CD4-positive, alpha-beta T cell treated with Interleukin-12 subunit alpha and Interleukin-12 subunit beta, for 1 hour (primary cell): ENCODE measurements around the gene IPO4.
A peak's percentile ranks its signal among the peaks of the same experiment; 100 is the strongest.

Experiments
- DNase-seq: peaks from one replicate; pipeline ENCODE4 v3.0.0-alpha.2; 2020

Gene IPO4

GRCh38 chr14:24146978-24147760 lies 41.4 kb downstream of the IPO4 start, which contains the start of gene RNF31:
RNF31 (plus strand) TSS chr14:24147498; CDS start chr14:24147699, 201 bp downstream.
- peak; percentile 97 for DNase-seq

DNA sequence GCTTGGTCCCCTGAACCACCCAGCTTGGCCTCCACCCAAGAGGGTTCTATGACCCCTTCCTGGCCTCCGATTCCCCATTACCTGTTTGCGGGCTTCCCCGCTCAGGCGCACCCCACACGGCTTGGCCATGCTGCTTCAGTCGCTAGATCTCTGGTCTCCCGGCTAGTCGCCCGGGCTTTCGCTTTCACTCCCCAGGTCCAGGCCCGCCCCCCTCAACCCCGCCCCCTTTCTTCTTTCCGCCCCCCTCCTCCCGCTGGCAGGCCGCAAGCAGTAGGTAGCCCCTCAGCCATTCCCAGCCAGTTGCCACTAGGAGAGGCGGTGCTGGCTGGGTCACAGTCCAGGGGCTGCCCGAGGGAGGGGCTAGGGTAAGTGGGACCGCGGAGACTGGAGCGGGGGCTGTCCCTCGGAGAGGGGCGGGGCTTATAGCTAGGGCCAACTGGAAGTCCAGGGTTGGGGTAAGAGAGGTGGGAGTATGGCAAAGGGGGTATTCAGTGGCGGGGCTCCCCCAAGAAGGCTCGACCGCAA lies 42.1 kb downstream of the IPO4 start, which contains the start of gene PSME2:
Gene PSME2, minus strand, starts transcription at position 158 of the 525 bp plus-strand sequence. Its CDS starts 29 bp downstream, at position 129.
- peak; percentile 89 for DNase-seq

GRCh38 chr14:24145690-24146452 lies 42.7 kb downstream of the IPO4 start:
- DNase-seq, result no peak

DNA sequence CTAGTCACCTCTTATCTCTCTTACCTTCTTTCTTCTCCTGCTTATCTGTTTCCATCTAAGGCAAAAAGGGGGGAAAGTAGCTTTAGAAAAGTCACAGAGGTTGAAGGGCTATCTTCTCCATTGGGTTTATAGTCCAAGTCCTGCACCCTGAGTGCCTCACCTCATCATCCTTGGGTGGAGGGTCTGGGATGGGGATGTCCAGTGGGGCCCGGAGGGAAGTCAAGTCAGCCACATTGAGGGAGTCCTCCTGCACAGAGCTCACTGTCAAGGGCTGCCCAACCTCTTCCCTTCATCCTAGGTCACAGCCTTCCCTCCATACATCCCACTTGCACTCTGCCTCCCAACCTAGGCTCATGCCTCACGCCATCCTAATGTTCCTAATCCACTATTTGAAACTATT lies 43.4 kb downstream of the IPO4 start:
- DNase-seq, result no peak

- DNase-seq, result no peak
These were observed 44.2 kb downstream of the IPO4 start for GRCh38 chr14:24144451-24144850.

DNA sequence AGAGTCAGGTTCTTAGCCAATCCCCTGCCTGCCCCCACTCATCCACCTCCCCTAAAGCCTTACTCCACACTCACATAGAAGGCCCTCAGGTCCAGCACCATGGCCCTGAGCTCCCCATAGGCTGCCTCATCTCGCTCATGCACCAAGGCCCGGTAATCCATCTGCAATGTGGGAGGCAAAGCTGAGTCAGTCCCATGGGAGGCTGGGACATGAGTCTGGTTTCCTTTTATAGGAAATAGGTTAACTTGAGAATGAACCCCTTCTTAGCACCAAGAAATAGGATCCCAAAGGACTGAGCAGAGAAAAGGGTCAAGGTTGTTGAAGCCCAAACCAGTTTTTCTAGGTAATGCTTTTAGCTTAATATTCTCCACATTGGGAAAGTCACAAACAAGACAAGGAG lies 45.1 kb downstream of the IPO4 start:
- DNase-seq, result no peak

DNA sequence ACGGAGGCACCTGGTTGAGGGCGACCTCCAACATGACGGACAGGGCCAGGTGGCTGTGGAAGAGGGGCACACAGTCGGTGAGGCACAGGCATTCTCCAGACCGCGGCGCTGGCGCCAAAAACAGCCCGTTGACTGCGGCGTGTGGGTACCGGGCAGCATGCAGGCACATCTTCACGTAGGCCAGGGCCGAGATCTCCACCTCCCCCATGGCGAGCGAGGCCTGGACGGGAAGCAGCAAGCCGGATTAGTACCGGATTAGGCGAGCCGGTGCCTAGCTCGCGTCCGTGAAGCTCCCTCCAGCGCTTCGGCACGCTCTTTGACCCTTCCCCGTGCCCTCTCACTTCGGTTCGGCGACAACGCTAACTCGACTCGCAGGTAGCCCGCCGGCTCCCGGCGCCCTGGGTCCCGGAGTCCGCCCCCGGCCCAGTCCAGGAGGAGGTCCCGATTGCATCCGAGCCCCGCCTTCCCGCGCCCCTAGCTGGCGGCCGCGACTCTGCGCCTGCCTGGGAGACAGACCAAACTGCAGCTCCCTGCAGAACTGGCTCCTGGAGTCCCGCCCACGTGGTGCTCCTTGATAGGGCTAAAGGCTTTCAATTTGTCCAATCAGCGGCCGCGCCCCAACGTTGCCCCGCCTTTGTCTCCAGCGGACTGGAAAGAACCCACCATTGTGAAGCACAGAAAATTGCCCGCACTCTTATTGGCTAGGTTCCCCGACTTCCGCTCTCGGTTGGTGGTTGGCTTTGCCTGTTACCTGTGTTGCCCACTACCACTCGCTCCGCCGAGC lies 47.3 kb downstream of the IPO4 start, which contains the start of gene EMC9:
Gene EMC9, minus strand, starts transcription at position 495 of the 784 bp plus-strand sequence. Its CDS starts 287 bp downstream, at position 208.
- DNase-seq, result peak; percentile 99

GRCh38 chr14:24139272-24139934 lies 49.2 kb downstream of the IPO4 start:
- peak; percentile 31 for DNase-seq

GRCh38 chr14:24138396-24139271 lies 50.0 kb downstream of the IPO4 start:
- no peak for DNase-seq

GRCh38 chr14:24137529-24138395 lies 50.9 kb downstream of the IPO4 start:
- no peak for DNase-seq

DNA sequence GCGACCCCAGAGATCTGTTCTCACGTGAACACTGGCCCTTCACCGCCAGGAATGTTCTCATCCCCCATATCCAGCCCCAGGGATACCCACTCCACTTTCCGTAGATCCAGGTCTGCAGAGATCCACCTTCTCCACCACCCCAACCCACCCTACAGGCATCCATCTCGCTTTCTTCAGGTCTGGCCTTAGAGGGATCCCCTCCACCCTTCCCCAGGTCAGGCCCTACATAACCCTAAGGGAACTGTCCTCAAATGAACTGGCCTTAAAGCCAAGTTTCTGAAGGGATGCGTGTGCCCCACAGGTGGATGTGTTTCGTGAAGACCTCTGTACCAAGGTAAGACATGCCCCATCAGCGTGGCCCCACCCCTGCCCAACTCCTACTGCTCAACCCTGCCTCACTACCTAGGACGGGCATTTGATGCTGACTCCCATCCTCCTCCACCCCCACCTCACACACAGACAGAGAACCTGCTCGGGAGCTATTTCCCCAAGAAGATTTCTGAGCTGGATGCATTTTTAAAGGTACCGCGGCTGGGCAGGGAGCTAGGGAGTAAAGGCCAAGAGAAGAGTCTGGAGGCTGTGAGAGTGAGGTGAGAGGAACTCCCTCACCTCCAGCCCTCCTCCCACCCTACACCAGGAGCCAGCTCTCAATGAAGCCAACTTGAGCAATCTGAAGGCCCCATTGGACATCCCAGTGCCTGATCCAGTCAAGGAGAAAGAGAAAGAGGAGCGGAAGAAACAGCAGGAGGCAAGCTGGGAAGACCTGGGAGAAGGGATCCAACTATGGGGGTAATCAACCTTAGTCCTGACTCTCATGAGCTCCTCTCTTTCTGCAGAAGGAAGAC lies 51.7 kb downstream of the IPO4 start:
- DNase-seq, result no peak

DNA sequence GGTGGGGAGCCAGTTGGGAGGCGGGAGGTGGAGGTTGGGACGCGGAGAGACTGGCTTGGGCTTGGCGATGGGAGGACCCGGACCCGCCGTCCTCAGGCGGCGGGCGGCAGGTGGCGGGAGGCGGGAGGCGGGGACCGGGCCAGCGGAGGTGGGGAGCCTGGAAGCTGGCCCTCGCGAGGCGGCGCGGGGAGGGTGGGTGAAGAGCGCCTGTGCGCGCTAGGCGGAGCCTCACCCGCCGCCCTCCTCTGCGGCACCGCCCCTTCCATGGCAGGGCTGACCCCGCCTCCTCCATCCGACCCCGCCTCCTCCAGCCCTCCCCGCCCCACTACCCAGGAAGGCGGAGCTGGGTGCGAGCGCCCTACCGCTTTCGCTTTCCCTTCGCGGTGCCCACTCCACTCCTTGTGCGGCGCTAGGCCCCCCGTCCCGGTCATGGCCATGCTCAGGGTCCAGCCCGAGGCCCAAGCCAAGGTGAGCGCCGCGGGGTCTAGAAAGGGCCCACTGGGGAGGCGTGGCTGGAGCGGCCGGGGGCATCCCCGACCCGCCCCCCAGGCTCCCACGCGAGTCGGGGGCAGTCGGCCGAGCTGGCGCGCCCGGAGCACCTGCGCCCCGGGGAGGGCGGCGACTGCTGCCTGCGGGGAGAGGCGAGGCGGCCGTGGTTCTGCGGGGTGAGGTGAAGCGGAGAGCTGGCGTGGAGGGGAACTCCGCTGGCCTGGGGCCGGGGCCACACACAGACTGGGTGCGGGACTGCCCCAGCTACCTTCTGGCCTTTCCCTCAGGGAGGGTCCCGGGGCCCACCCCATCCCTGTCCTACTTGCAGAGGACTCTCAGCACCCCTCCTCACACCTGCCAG lies 52.6 kb downstream of the IPO4 start, which contains the start of gene PSME1:
Gene PSME1, plus strand, starts transcription at position 361 of the 850 bp plus-strand sequence. Its CDS starts 69 bp downstream, at position 430.
- peak; percentile 95 for DNase-seq

GRCh38 chr14:24135584-24135833 lies 53.1 kb downstream of the IPO4 start:
- no peak for DNase-seq

DNA sequence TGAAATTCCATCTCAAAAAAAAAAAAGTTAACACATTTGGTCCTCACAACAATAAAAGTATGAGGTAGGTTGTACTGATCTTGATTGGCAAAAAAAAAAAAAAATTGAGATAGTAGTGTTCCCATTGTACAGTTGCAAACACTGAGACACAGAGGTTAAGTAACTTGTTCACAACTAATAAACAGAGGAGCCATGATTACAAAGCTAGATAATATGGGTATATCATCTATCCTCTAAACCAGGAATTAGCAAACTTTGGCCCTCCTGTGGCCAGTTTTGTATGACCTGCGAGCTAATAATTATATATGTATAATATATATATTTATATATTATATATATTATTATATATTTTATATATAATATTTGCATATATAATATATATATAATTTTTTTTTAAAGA lies 54.9 kb downstream of the IPO4 start:
- DNase-seq, result no peak

DNA sequence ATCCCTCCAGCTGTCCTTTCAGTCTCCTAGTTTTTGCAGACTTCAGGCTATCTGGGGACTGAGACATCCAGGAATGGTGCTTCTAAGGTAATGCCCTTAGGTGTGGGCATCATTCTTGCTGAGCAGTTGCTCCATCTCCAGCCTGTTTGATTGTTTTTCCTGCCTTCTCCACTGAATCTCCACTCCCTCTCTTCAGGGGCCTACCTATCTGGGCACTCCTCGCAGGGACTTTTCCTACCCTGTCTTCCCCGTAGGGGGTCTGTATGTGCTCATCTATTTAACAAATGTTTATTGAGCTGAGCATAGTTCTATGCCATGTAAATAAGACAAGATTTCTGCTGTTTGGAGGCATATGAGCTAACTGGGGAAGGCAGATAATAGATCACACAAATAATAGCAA lies 55.6 kb downstream of the IPO4 start:
- no peak for DNase-seq

- peak; percentile 26 for DNase-seq
These were observed 56.4 kb downstream of the IPO4 start for GRCh38 chr14:24132061-24132685.

- DNase-seq, result no peak
These were observed 57.1 kb downstream of the IPO4 start for GRCh38 chr14:24131549-24131966.
